OCI-LY1 (cell line): ENCODE results near the gene OGFR.

Experiments used
- H2AFZ ChIP-seq: fragments of 200-600 bp; sonication (generic), shearing (Covaris generic); 2 replicates; pipeline ENCODE4 v1.6.0; 2014; ENCODE audit warnings: antibody characterized with exemption, mild to moderate bottlenecking, low read length
- H3F3A ChIP-seq: fragments of 200-600 bp; sonication (generic), shearing (Covaris generic); 2 replicates; pipeline ENCODE4 v1.6.0; 2014; ENCODE audit warnings: mild to moderate bottlenecking, antibody characterized with exemption, low read length, moderate library complexity; ENCODE audit not compliant: insufficient read depth
- H3K27ac ChIP-seq: fragments of 200-600 bp; sonication (generic); 2 replicates; pipeline ENCODE4 v1.5.1; 2014; ENCODE audit warnings: low read length, mixed run types, mild to moderate bottlenecking, low read depth; ENCODE audit not compliant: poor library complexity, severe bottlenecking
- H3K27me3 ChIP-seq: fragments of 200-600 bp; sonication (generic); 2 replicates; pipeline ENCODE4 v1.6.0; 2014; ENCODE audit warnings: antibody characterized with exemption, mild to moderate bottlenecking, low read length, moderate library complexity; ENCODE audit not compliant: insufficient read depth
- H3K36me3 ChIP-seq: fragments of 200-600 bp; sonication (generic); 2 replicates; pipeline ENCODE4 v1.6.1; 2014; ENCODE audit warnings: mild to moderate bottlenecking, antibody characterized with exemption, low read length, moderate library complexity, mixed read lengths; ENCODE audit not compliant: insufficient read depth
- H3K4me1 ChIP-seq: fragments of 200-600 bp; sonication (generic); 2 replicates; pipeline ENCODE4 v1.5.1; 2014; ENCODE audit warnings: mild to moderate bottlenecking, low read length, moderate library complexity; ENCODE audit not compliant: insufficient read depth, severe bottlenecking
- H3K4me2 ChIP-seq: fragments of 200-600 bp; sonication (generic), shearing (Covaris generic); 2 replicates; pipeline ENCODE4 v1.6.1; 2014; ENCODE audit warnings: low read length
- H3K4me3 ChIP-seq: fragments of 200-600 bp; sonication (generic); 2 replicates; pipeline ENCODE4 v1.5.1; 2014; ENCODE audit warnings: low read length, low read depth, mild to moderate bottlenecking, mixed read lengths; ENCODE audit not compliant: poor library complexity, severe bottlenecking
- H3K79me2 ChIP-seq: fragments of 200-600 bp; shearing (Covaris generic); 2 replicates; pipeline ENCODE4 v1.6.1; 2016; ENCODE audit warnings: mixed run types, low read length, mixed read lengths; ENCODE audit not compliant: insufficient read depth
- H3K9ac ChIP-seq: fragments of 200-600 bp; sonication (generic), shearing (Covaris generic); 2 replicates; pipeline ENCODE4 v1.6.1; 2014; ENCODE audit warnings: mild to moderate bottlenecking, low read length, mixed read lengths
- H3K9me2 ChIP-seq: fragments of 200-600 bp; sonication (generic), shearing (Covaris generic); 2 replicates; pipeline ENCODE4 v1.6.1; 2014; ENCODE audit warnings: low read depth, mild to moderate bottlenecking, low read length, mixed read lengths
- H3K9me3 ChIP-seq: fragments of 200-600 bp; shearing (Covaris generic); 2 replicates; pipeline ENCODE4 v1.6.1; 2014; ENCODE audit warnings: low read length, mixed read lengths
- H4K20me1 ChIP-seq: fragments of 200-600 bp; sonication (generic), shearing (Covaris generic); 2 replicates; pipeline ENCODE4 v1.6.0; 2016; ENCODE audit warnings: mild to moderate bottlenecking, low read length; ENCODE audit not compliant: insufficient read depth
- CTCF ChIP-seq: fragments of 200-600 bp; sonication (generic), shearing (Covaris generic); IDR thresholded peaks from 2 replicates; pipeline ENCODE4 v1.5.1; 2017; ENCODE audit warnings: mild to moderate bottlenecking, antibody characterized with exemption, low read length, moderate library complexity, mixed read lengths
- EZH2 ChIP-seq: fragments of 200-600 bp; sonication (generic), shearing (Covaris generic); IDR thresholded peaks from 2 replicates; pipeline ENCODE4 v1.8.0; 2017; ENCODE audit warnings: borderline replicate concordance, mixed run types, mild to moderate bottlenecking, antibody characterized with exemption, low read length, moderate library complexity, mixed read lengths

The OGFR gene

GRCh38 chr20:62817975-62818591 is 13.4 kb downstream of the OGFR start:
- no peaks in the 10 kb centered on the region for H3K9me2 ChIP-seq
- H4K20me1 ChIP-seq: no peaks in the 10 kb centered on the region
- H3F3A ChIP-seq: no peaks in the 10 kb centered on the region
- H3K9ac ChIP-seq: no peak overlapping the region
- no peak overlapping the region for H2AFZ ChIP-seq
- no peak overlapping the region for H3K27ac ChIP-seq
- no peaks in the 10 kb centered on the region for H3K4me1 ChIP-seq
- peaks cover 9% of the 10 kb centered on the region for H3K36me3 ChIP-seq
- no peak for TF ChIP-seq EZH2
- TF ChIP-seq CTCF: no peak
- H3K79me2 ChIP-seq: no peaks in the 10 kb centered on the region
- no peaks in the 10 kb centered on the region; the same call in 1 of the 2 replicates for H3K27me3 ChIP-seq
- no peaks in the 10 kb centered on the region for H3K9me3 ChIP-seq
- no peak overlapping the region for H3K4me2 ChIP-seq
- no peak overlapping the region for H3K4me3 ChIP-seq

- H3K4me2 ChIP-seq: no peak overlapping the region
- H3K4me3 ChIP-seq: no peak overlapping the region
- H4K20me1 ChIP-seq: no peaks in the 10 kb centered on the region
- no peaks in the 10 kb centered on the region for H3K79me2 ChIP-seq
- no peaks in the 10 kb centered on the region for H3F3A ChIP-seq
- H3K27me3 ChIP-seq: no peaks in the 10 kb centered on the region; the same call in 1 of the 2 replicates
- H3K36me3 ChIP-seq: peaks cover 4% of the 10 kb centered on the region
- H3K9me2 ChIP-seq: no peaks in the 10 kb centered on the region
- TF ChIP-seq EZH2 (no peak), CTCF (no peak)
- H3K9me3 ChIP-seq: no peaks in the 10 kb centered on the region
- H2AFZ ChIP-seq: no peak overlapping the region
- no peaks in the 10 kb centered on the region for H3K4me1 ChIP-seq
- H3K27ac ChIP-seq: no peak overlapping the region
- no peak overlapping the region for H3K9ac ChIP-seq
These were observed 14.2 kb downstream of the OGFR start for GRCh38 chr20:62818592-62819493.

- H3K27ac ChIP-seq: no peak overlapping the region
- H3K36me3 ChIP-seq: no peaks in the 10 kb centered on the region
- H3K27me3 ChIP-seq: no peaks in the 10 kb centered on the region; the same call in 1 of the 2 replicates
- H3K9ac ChIP-seq: no peak overlapping the region
- no peak overlapping the region for H2AFZ ChIP-seq
- TF ChIP-seq CTCF (no peak), EZH2 (no peak)
- no peaks in the 10 kb centered on the region for H4K20me1 ChIP-seq
- no peak overlapping the region for H3K4me2 ChIP-seq
- no peak overlapping the region for H3K4me3 ChIP-seq
- no peaks in the 10 kb centered on the region for H3K79me2 ChIP-seq
- H3F3A ChIP-seq: no peaks in the 10 kb centered on the region
- H3K9me3 ChIP-seq: no peaks in the 10 kb centered on the region
- H3K9me2 ChIP-seq: no peaks in the 10 kb centered on the region
- H3K4me1 ChIP-seq: peaks cover 4% of the 10 kb centered on the region
These were observed 15.0 kb downstream of the OGFR start for GRCh38 chr20:62819494-62820174.
